HEK293 (cell line): ENCODE results near the gene SPPL2B.

ENCODE experiments used
- CTCF ChIP-seq: fragments of 450-650 bp; formaldehyde crosslinking; IDR thresholded peaks from 2 replicates; pipeline ENCODE4 v1.5.1; 2016; ENCODE audit warnings: missing biosample characterization, missing genetic modification characterization
- REST ChIP-seq: fragments of 450-650 bp; formaldehyde crosslinking; IDR thresholded peaks from 2 replicates; pipeline ENCODE4 v1.5.1; 2016; ENCODE audit warnings: missing biosample characterization, missing genetic modification characterization
- ZBTB1 ChIP-seq: fragments of 450-650 bp; formaldehyde crosslinking; IDR thresholded peaks from 2 replicates; pipeline ENCODE4 v1.5.1; 2016; ENCODE audit warnings: missing biosample characterization, missing genetic modification characterization
- ZBTB17 ChIP-seq: fragments of 450-650 bp; formaldehyde crosslinking; IDR thresholded peaks from 2 replicates; pipeline ENCODE4 v1.5.1; 2016; ENCODE audit warnings: missing biosample characterization, missing genetic modification characterization
- ZNF10 ChIP-seq: fragments of 450-650 bp; formaldehyde crosslinking; IDR thresholded peaks from 2 replicates; pipeline ENCODE4 v1.5.1; 2017; ENCODE audit warnings: missing biosample characterization, missing genetic modification characterization
- ZNF24 ChIP-seq: fragments of 450-650 bp; formaldehyde crosslinking; IDR thresholded peaks from 2 replicates; pipeline ENCODE4 v1.5.1; 2016; ENCODE audit warnings: missing biosample characterization, missing genetic modification characterization
- ZNF274 ChIP-seq, 2 experiments: fragments of 200-500 bp in 1 of 2; fragments of 450-650 bp in 1 of 2; sonication (Bioruptor generic) in 1 of 2; formaldehyde crosslinking in 1 of 2; IDR thresholded peaks; 2 replicates each; pipeline versions ENCODE4 v1.5.1 to v1.6.1; 2014 to 2016; ENCODE audit warnings: borderline replicate concordance in 1 of 2, inconsistent platforms in 1 of 2, low read length in 1 of 2, missing biosample characterization in 1 of 2, missing genetic modification characterization in 1 of 2
- ZNF544 ChIP-seq: fragments of 450-650 bp; formaldehyde crosslinking; IDR thresholded peaks from 2 replicates; pipeline ENCODE4 v1.5.0; 2017; ENCODE audit warnings: missing biosample characterization, missing genetic modification characterization
- ZNF596 ChIP-seq: fragments of 450-650 bp; IDR thresholded peaks from 2 replicates; pipeline ENCODE4 v1.5.0; 2018; ENCODE audit warnings: missing biosample characterization, mild to moderate bottlenecking, missing genetic modification characterization, moderate library complexity
- ZNF610 ChIP-seq: fragments of 450-650 bp; formaldehyde crosslinking; IDR thresholded peaks from 2 replicates; pipeline ENCODE4 v1.5.1; 2016; ENCODE audit warnings: missing biosample characterization, missing genetic modification characterization, borderline replicate concordance
- ZNF670 ChIP-seq: fragments of 450-650 bp; formaldehyde crosslinking; IDR thresholded peaks from 2 replicates; pipeline ENCODE4 v1.5.1; 2016; ENCODE audit warnings: missing biosample characterization, missing genetic modification characterization, low read depth
- TF ChIP-seq, protein P1 (sequence below): fragments of 450-650 bp; formaldehyde crosslinking; IDR thresholded peaks from 2 replicates; pipeline ENCODE4 v1.5.1; 2016; ENCODE audit warnings: missing biosample characterization, missing genetic modification characterization

DNA sequence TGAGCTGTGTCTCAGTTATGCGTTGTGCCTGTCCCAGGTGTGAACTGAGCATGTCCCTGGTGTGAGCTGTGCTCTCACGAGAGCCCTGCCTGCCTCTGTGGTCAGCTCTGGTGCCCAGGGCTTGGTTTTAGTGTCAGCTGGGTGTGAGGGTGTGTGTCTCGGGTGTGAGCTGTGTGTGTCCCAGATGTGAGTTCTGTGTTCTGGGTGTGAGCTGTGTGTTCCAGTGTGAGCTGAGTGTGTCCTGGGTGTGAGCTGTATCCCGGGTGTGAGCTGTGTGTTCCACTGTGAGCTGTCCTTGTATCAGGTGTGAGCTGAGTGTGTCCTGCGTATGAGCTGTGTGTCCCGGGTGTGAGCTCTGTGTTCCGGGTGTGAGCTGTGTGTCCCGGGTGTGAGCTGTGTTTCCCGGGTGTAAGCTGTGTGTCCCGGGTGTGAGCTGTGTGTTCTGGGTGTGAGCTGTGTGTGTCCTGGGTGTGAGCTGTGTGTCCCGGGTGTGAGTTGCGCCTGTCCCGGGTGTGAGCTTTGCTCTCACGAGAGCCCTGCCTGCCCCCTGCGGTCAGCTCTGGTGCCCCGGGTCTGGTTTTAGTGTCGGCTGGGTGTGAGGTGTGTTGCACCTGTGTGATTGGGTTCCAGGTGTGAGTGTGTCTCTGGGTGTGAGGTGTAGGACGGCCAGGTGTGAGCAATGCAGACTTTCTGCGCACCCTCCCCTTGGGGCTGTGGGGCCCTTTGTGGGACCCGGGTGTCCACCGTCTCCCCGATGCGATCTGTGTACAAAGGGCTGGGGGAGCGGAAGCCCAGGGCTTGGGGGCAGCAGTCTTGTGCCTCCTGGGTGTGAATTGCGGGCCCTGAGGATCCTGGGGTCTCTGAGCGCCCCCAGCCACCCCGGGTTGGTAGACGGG is 39.4 kb upstream of the SPPL2B start:
- no peak for TF ChIP-seq ZNF610
- TF ChIP-seq ZBTB17 (tag by site-specific recombination), result no peak
- TF ChIP-seq ZNF596 (tag by site-specific recombination), result no peak
- TF ChIP-seq ZNF10 (tag by site-specific recombination), result no peak
- no peak for TF ChIP-seq ZNF274 (IDR thresholded peaks at IDR 0.05; ENCODE audit: low read length)
- no peak for TF ChIP-seq ZNF274 (tag by site-specific recombination; IDR thresholded peaks at IDR 0.05; ENCODE audit: borderline replicate concordance)
- TF ChIP-seq ZNF670 (tag by site-specific recombination), result no peak
- TF ChIP-seq REST, result no peak
- no peak for TF ChIP-seq ZNF24 (tag by site-specific recombination)
- TF ChIP-seq, protein P1, sequence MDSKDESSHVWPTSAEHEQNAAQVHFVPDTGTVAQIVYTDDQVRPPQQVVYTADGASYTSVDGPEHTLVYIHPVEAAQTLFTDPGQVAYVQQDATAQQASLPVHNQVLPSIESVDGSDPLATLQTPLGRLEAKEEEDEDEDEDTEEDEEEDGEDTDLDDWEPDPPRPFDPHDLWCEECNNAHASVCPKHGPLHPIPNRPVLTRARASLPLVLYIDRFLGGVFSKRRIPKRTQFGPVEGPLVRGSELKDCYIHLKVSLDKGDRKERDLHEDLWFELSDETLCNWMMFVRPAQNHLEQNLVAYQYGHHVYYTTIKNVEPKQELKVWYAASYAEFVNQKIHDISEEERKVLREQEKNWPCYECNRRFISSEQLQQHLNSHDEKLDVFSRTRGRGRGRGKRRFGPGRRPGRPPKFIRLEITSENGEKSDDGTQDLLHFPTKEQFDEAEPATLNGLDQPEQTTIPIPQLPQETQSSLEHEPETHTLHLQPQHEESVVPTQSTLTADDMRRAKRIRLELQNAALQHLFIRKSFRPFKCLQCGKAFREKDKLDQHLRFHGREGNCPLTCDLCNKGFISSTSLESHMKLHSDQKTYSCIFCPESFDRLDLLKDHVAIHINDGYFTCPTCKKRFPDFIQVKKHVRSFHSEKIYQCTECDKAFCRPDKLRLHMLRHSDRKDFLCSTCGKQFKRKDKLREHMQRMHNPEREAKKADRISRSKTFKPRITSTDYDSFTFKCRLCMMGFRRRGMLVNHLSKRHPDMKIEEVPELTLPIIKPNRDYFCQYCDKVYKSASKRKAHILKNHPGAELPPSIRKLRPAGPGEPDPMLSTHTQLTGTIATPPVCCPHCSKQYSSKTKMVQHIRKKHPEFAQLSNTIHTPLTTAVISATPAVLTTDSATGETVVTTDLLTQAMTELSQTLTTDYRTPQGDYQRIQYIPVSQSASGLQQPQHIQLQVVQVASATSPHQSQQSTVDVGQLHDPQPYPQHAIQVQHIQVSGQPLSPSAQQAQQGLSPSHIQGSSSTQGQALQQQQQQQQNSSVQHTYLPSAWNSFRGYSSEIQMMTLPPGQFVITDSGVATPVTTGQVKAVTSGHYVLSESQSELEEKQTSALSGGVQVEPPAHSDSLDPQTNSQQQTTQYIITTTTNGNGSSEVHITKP (tag by site-specific recombination), result no peak
- no peak for TF ChIP-seq ZNF544 (tag by site-specific recombination)
- TF ChIP-seq CTCF, result no peak
- no peak for TF ChIP-seq ZBTB1
